Measurements from ENCODE around the gene RFX2.
A peak's percentile ranks its signal among the peaks of the same experiment; 100 is the strongest.
"Not testable (repeated sequence)": the region's sequence is repeated elsewhere in the genome, so short reads cannot be mapped to it uniquely, and the experiment has no call there.

The RFX2 gene

DNA sequence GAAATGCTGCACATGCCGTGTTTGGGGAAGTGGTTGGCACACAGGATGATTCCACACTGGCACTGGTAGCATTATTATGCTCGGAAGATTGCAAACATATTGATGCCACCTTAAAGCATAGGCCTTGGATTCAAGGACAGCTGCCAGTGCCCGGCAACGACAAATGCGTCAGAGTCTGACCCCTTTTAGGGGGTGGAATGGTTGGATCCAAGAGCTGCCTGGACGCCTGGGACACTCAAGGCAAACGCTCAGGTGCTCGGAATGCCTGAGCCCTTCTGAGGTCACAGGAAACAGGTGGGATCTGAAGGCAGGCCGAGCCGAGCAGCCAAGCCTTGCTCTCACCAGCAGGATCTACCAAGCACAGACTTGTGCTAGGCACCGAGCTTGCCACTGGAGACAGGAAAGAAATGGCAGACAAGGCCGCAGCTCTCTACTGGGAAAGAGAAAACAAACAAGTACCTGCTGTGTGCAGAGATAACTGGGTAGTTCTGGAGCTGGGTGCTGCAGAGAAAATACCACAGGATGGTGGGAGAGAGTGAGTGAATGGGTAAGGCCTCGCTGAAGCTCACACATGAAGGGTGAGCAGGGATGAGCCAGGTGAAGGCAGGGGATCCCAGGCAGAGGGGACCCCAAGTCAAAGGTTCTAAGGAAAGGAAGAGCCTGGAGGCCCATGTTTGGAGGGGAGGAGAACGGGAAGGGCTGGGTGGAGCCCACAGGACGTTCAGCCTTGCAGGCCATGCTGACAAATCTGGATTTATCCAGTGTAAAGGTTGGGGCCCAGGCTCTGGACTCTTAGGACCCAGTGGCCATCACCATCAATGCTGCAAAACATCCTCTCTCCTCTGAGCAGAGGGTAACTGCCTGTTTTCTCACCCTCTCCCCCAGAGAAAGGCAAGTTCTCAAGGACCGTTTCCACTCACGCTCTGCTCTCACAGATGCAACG lies 141.6 kb downstream of the RFX2 start:
- Histone ChIP-seq H3K27me3 (ENCODE audit: insufficient read depth, insufficient read length) (no peaks in the 10 kb centered on the region), H3K9me3 (ENCODE audit: insufficient read depth, low read length) (no peaks in the 10 kb centered on the region), H3K36me3 (ENCODE audit: insufficient read depth, insufficient read length, low read length) (peaks cover 84% of the 10 kb centered on the region), H3K4me3 (ENCODE audit: insufficient read length, low read depth) (no peak overlapping the region), H3K4me1 (ENCODE audit: insufficient read depth, insufficient read length) (peaks cover 15% of the 10 kb centered on the region), H3K9ac (ENCODE audit: insufficient read length, low read depth) (peak overlapping the region; percentile 6)
- no peak for DNase-seq (ENCODE audit: low read depth, low spot score)
- TF ChIP-seq YY1 (IDR thresholded peaks at IDR 0.05; ENCODE audit: insufficient read depth, insufficient read length) (no peak), SUZ12 (IDR thresholded peaks at IDR 0.05; ENCODE audit: extremely low read depth, insufficient read depth, insufficient read length) (no peak), ZNF274 (IDR thresholded peaks at IDR 0.05; ENCODE audit: low read depth, low read length) (no peak)

DNA sequence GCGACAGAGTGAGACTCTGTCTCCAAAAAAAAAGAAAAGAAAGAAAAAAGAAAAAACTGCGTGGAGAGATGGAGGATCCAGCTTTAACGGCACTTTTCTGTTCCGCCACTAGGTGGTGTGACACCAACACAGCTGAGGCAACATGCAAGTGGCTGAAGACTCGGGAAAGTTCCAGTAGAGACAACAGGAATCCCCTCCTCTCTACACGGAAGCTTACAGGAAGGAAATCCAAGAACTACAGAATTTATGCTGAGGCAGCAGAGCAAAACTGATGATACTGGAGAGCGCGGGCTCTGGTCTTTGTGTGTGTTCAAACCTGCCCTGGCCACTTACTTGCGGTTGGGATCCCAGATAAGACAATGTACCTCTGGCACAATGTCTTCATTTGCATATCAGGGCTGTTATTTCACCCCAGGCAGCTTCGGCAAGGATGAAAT lies 142.3 kb downstream of the RFX2 start:
- DNase-seq (ENCODE audit: low read depth, low spot score), result peak; percentile 48
- no peaks in the 10 kb centered on the region for H3K9me3 ChIP-seq (ENCODE audit: insufficient read depth, low read length)
- peaks cover 15% of the 10 kb centered on the region for H3K4me1 ChIP-seq (ENCODE audit: insufficient read depth, insufficient read length)
- TF ChIP-seq ZNF274 (IDR thresholded peaks at IDR 0.05; ENCODE audit: low read depth, low read length), result no peak
- TF ChIP-seq SUZ12 (IDR thresholded peaks at IDR 0.05; ENCODE audit: extremely low read depth, insufficient read depth, insufficient read length), result no peak
- TF ChIP-seq YY1 (IDR thresholded peaks at IDR 0.05; ENCODE audit: insufficient read depth, insufficient read length), result no peak
- H3K36me3 ChIP-seq (ENCODE audit: insufficient read depth, insufficient read length, low read length), result peaks cover 80% of the 10 kb centered on the region
- no peak overlapping the region for H3K4me3 ChIP-seq (ENCODE audit: insufficient read length, low read depth)
- no peaks in the 10 kb centered on the region for H3K27me3 ChIP-seq (ENCODE audit: insufficient read depth, insufficient read length)
- no peak overlapping the region for H3K9ac ChIP-seq (ENCODE audit: insufficient read length, low read depth)

DNA sequence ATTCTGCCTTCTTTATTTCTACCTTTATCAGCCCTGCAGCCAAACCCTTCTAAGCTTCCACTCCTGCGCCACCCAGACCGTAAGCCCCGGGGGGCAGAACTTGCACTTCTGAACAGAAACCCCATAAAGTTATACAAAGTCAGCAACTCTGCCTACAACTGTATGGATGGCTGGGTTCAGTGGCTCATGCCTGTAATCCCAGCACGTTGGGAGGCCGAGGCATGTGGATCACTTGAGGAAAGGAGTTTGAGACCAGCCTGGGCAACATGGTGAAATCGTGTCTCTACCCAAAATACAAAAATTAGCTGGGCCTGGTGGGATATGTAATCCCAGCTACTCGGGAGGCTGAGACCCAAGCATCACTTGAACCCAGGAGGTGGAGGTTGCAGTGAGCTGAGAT lies 142.7 kb downstream of the RFX2 start:
- no peak overlapping the region for H3K4me3 ChIP-seq (ENCODE audit: insufficient read length, low read depth)
- H3K36me3 ChIP-seq (ENCODE audit: insufficient read depth, insufficient read length, low read length), result peaks cover 76% of the 10 kb centered on the region
- no peaks in the 10 kb centered on the region for H3K9me3 ChIP-seq (ENCODE audit: insufficient read depth, low read length)
- no peak overlapping the region for H3K9ac ChIP-seq (ENCODE audit: insufficient read length, low read depth)
- H3K27me3 ChIP-seq (ENCODE audit: insufficient read depth, insufficient read length), result no peaks in the 10 kb centered on the region
- no peak for DNase-seq (ENCODE audit: low read depth, low spot score)
- no peak for TF ChIP-seq SUZ12 (IDR thresholded peaks at IDR 0.05; ENCODE audit: extremely low read depth, insufficient read depth, insufficient read length)
- TF ChIP-seq ZNF274 (IDR thresholded peaks at IDR 0.05; ENCODE audit: low read depth, low read length), result no peak
- no peak for TF ChIP-seq YY1 (IDR thresholded peaks at IDR 0.05; ENCODE audit: insufficient read depth, insufficient read length)
- H3K4me1 ChIP-seq (ENCODE audit: insufficient read depth, insufficient read length), result peaks cover 16% of the 10 kb centered on the region

DNA sequence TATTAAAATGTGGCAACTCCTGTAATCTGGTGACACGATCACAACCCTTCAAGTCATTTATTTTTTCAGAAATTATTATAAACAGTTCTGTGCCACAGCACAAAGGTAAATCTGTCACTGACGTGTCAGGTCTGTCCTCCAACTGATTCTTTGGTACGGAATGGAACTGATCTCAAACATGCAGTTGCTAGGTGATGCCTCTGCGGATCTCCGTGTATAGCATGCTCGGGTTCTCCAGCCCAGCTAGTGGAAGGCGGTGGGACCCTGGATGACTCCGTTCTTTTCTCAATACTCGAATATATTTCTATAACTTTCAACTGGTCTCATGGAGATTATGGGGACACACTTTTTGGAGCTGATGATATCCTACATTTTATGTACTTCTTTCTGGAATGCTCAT lies 143.4 kb downstream of the RFX2 start:
- Histone ChIP-seq H3K36me3 (ENCODE audit: insufficient read depth, insufficient read length, low read length) (peaks cover 70% of the 10 kb centered on the region), H3K4me3 (ENCODE audit: insufficient read length, low read depth) (no peak overlapping the region), H3K9me3 (ENCODE audit: insufficient read depth, low read length) (no peaks in the 10 kb centered on the region), H3K4me1 (ENCODE audit: insufficient read depth, insufficient read length) (peaks cover 21% of the 10 kb centered on the region), H3K27me3 (ENCODE audit: insufficient read depth, insufficient read length) (no peaks in the 10 kb centered on the region), H3K9ac (ENCODE audit: insufficient read length, low read depth) (no peak overlapping the region)
- DNase-seq (ENCODE audit: low read depth, low spot score), result no peak
- no peak for TF ChIP-seq YY1 (IDR thresholded peaks at IDR 0.05; ENCODE audit: insufficient read depth, insufficient read length)
- no peak for TF ChIP-seq ZNF274 (IDR thresholded peaks at IDR 0.05; ENCODE audit: low read depth, low read length)
- TF ChIP-seq SUZ12 (IDR thresholded peaks at IDR 0.05; ENCODE audit: extremely low read depth, insufficient read depth, insufficient read length), result no peak

DNA sequence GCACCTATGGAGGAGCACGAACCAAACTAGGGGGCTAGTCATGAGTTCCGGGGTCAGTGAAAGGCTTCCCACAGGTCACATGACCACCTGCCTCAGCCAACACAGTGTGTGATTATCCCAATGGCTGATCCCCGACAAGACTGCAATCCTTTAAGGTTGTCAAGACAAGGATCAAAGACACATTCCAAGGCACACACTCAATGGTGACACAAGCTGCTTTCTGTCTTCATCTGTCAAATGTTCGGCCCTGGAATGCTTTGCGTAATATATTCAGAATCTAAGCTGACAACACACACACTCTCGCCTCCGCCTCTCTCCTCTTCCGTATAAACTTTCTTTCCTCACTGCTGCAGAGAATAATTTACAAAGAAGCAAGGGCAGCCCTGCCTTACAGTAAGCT lies 144.1 kb downstream of the RFX2 start:
- Histone ChIP-seq H3K9me3 (ENCODE audit: insufficient read depth, low read length) (no peaks in the 10 kb centered on the region), H3K4me1 (ENCODE audit: insufficient read depth, insufficient read length) (peaks cover 24% of the 10 kb centered on the region), H3K36me3 (ENCODE audit: insufficient read depth, insufficient read length, low read length) (peaks cover 64% of the 10 kb centered on the region), H3K9ac (ENCODE audit: insufficient read length, low read depth) (no peak overlapping the region), H3K27me3 (ENCODE audit: insufficient read depth, insufficient read length) (no peaks in the 10 kb centered on the region), H3K4me3 (ENCODE audit: insufficient read length, low read depth) (no peak overlapping the region)
- TF ChIP-seq YY1 (IDR thresholded peaks at IDR 0.05; ENCODE audit: insufficient read depth, insufficient read length) (no peak), ZNF274 (IDR thresholded peaks at IDR 0.05; ENCODE audit: low read depth, low read length) (no peak), SUZ12 (IDR thresholded peaks at IDR 0.05; ENCODE audit: extremely low read depth, insufficient read depth, insufficient read length) (no peak)
- no peak for DNase-seq (ENCODE audit: low read depth, low spot score)

DNA sequence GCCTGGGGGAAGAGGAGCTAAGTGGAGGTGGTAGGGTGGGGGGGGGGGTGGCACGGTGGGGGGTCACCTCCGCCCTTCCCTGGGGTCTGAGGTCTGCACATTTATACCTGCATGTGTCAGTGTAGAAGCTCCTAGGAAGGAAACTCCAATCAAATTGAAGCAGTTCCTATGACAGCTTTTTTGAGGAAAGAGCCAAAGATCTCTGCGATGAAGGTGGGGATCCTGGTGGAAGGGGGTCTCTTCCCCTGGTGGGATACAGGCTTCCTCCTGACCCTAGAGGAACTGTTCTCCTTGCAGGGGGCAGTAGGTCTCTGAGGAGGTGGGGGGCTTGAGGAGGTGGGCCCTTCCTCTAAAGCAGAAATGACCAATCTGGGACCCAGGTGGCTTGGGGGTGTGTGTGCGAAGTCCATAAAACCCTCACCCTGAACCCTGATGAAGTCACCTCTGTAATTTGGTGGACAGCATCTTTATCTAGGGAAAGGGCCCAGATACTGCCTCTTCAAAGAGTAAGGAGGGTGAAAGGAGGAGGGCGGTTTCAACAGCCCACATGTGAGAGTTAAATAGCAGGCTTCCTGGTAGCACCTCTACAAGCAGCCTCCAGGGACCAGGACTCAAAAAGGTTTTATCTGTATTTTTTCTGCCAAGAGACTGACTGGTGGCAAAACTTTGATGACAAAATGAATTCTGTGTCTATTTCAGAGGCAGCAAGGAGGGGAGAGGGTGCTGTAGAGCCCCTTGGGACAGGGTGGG lies 145.3 kb downstream of the RFX2 start:
- Histone ChIP-seq H3K27me3 (ENCODE audit: insufficient read depth, insufficient read length) (no peaks in the 10 kb centered on the region), H3K4me3 (ENCODE audit: insufficient read length, low read depth) (no peak overlapping the region), H3K36me3 (ENCODE audit: insufficient read depth, insufficient read length, low read length) (peaks cover 57% of the 10 kb centered on the region), H3K4me1 (ENCODE audit: insufficient read depth, insufficient read length) (peaks cover 30% of the 10 kb centered on the region), H3K9ac (ENCODE audit: insufficient read length, low read depth) (no peak overlapping the region), H3K9me3 (ENCODE audit: insufficient read depth, low read length) (no peaks in the 10 kb centered on the region)
- TF ChIP-seq ZNF274 (IDR thresholded peaks at IDR 0.05; ENCODE audit: low read depth, low read length) (no peak), YY1 (IDR thresholded peaks at IDR 0.05; ENCODE audit: insufficient read depth, insufficient read length) (no peak), SUZ12 (IDR thresholded peaks at IDR 0.05; ENCODE audit: extremely low read depth, insufficient read depth, insufficient read length) (no peak)
- no peak for DNase-seq (ENCODE audit: low read depth, low spot score)

DNA sequence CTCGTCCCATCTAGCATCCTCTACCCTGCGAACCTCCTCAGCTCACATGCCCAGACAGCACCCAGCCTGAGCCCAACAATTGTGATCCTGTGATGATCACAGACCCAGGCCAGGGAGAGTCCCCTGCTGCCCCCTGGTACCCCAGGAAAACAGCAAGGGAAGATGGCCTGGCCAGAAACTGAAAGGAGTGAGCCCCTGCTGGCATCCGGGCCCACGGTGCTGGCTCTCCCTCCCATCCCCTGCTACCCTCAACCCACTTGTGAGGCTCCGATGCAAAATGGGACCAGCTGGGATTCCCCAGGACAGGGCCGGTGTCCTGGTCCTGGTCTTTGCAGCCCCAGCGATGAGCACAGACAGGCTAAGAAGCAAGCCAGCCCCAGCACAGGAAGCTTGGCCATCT lies 146.4 kb downstream of the RFX2 start:
- peaks cover 59% of the 10 kb centered on the region for H3K36me3 ChIP-seq (ENCODE audit: insufficient read depth, insufficient read length, low read length)
- H3K4me1 ChIP-seq (ENCODE audit: insufficient read depth, insufficient read length), result peaks cover 36% of the 10 kb centered on the region
- H3K9ac ChIP-seq (ENCODE audit: insufficient read length, low read depth), result no peak overlapping the region
- no peak overlapping the region for H3K4me3 ChIP-seq (ENCODE audit: insufficient read length, low read depth)
- TF ChIP-seq YY1 (IDR thresholded peaks at IDR 0.05; ENCODE audit: insufficient read depth, insufficient read length) (no peak), SUZ12 (IDR thresholded peaks at IDR 0.05; ENCODE audit: extremely low read depth, insufficient read depth, insufficient read length) (no peak), ZNF274 (IDR thresholded peaks at IDR 0.05; ENCODE audit: low read depth, low read length) (no peak)
- no peaks in the 10 kb centered on the region for H3K9me3 ChIP-seq (ENCODE audit: insufficient read depth, low read length)
- DNase-seq (ENCODE audit: low read depth, low spot score), result no peak
- H3K27me3 ChIP-seq (ENCODE audit: insufficient read depth, insufficient read length), result no peaks in the 10 kb centered on the region

DNA sequence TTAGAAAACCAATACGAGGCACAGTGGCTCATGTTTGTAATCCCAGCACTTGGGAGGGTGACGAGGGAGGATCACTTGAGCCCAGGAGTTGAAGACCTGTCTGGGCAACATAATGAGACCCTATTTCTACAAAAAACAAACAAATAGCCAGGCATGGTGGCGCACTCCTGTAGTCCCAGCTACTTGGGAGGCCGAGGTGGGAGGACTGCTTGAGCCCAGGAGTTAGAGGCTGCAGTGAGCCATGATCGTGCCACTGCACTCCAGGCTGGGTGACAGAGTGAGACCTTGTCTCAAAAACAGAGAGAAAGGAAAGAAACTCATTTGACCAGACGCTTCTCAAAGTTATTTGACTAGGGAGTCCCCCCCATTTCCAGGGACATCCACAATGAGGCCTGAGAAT lies 147.0 kb downstream of the RFX2 start:
- Histone ChIP-seq H3K36me3 (ENCODE audit: insufficient read depth, insufficient read length, low read length) (peaks cover 59% of the 10 kb centered on the region), H3K4me1 (ENCODE audit: insufficient read depth, insufficient read length) (peaks cover 35% of the 10 kb centered on the region)
- not testable (repeated sequence) for H3K4me3 ChIP-seq (ENCODE audit: insufficient read length, low read depth); H3K27me3 ChIP-seq (ENCODE audit: insufficient read depth, insufficient read length); H3K9me3 ChIP-seq (ENCODE audit: insufficient read depth, low read length); DNase-seq (ENCODE audit: low read depth, low spot score); H3K9ac ChIP-seq (ENCODE audit: insufficient read length, low read depth)

Data from NT2/D1 (cell line).